ENCODE results near the gene SS18L1. TPM values are rescaled to one million over a fixed set of nuclear protein-coding genes. Genes with fewer than 3 reads are reported as not detected.

Gene SS18L1
- total and polyA plus RNA-seq, 11 donors: 6.5 to 12.4 (median 7.9) TPM

DNA sequence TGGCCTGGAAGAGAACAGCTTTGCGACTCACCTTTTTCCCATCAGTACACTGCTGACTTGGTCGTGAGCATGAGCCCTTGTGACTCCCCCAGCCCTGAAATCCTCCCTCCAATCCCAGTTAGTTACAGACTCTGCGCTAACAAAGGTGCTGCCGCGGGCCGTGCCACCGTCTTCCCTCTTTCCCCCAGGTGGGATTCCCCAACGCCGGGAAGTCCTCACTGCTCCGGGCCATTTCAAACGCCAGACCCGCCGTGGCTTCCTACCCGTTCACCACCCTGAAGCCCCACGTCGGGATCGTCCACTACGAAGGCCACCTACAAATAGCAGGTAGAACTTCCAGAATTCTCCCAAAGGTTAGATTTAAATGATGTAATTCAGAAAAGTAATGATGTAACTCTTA is 55.4 kb downstream of the SS18L1 start:
- intact Hi-C loops (cut with DNase I): loop anchor here in 2 of 10 donors (10.0 kb wide), 2 partner anchors 76 to 186 kb away; partner anchors contain the start of gene RPS21 (in 1 of the 2)
- Histone ChIP-seq H3K4me1 (no peaks in the 10 kb centered on the region), H3K4me3 (no peak overlapping the region), H3K27me3 (no peaks in the 10 kb centered on the region), H3K27ac (no peak overlapping the region), H3K36me3 (peaks cover 0 to 93% (median 81%) of the 10 kb centered on the region in 9 donors), H3K9me3 (no peaks in the 10 kb centered on the region)
- TF ChIP-seq POLR2A (IDR thresholded peaks at IDR 0.05): no peak
- TF ChIP-seq, protein P1, sequence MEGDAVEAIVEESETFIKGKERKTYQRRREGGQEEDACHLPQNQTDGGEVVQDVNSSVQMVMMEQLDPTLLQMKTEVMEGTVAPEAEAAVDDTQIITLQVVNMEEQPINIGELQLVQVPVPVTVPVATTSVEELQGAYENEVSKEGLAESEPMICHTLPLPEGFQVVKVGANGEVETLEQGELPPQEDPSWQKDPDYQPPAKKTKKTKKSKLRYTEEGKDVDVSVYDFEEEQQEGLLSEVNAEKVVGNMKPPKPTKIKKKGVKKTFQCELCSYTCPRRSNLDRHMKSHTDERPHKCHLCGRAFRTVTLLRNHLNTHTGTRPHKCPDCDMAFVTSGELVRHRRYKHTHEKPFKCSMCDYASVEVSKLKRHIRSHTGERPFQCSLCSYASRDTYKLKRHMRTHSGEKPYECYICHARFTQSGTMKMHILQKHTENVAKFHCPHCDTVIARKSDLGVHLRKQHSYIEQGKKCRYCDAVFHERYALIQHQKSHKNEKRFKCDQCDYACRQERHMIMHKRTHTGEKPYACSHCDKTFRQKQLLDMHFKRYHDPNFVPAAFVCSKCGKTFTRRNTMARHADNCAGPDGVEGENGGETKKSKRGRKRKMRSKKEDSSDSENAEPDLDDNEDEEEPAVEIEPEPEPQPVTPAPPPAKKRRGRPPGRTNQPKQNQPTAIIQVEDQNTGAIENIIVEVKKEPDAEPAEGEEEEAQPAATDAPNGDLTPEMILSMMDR (IDR thresholded peaks at IDR 0.05): no peak
- DNase-seq (peak in 2 of 5 donors; percentile 6 to 10), ATAC-seq (no peak)
- 96 to 98% (median 97%) methylated on average over 18 of the region's 18 CpGs for WGBS, 4 donors

DNA sequence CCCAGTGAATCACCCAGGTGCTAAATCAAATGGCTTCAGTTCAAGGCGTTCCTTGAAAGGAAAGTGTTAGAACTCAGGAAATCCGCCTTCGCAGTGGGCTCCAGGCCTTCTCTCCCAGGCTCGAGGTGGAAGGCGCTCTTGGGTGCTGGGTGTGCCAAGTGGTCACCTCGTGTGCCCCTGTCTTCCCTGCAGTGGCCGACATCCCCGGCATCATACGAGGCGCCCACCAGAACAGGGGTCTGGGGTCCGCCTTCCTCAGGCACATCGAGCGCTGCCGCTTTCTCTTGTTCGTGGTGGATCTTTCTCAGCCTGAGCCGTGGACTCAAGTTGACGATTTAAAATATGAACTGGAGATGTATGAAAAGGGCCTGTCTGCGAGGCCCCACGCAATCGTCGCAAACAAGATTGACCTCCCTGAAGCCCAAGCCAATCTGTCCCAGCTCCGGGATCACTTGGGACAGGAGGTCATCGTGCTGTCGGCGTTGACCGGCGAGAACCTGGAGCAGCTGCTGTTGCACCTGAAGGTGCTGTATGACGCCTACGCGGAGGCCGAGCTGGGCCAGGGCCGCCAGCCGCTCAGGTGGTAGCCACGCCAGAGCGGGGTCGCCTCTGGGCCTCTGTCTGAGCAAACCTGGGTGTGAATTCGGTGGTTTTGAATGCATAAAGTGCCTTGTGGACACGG is 57.1 kb downstream of the SS18L1 start:
- H3K36me3 ChIP-seq: peaks cover 0 to 78% (median 71%) of the 10 kb centered on the region in 9 donors
- H3K4me1 ChIP-seq: no peaks in the 10 kb centered on the region
- DNase-seq (peak in 2 of 5 donors; percentile 10 to 12), ATAC-seq (no peak)
- no peaks in the 10 kb centered on the region for H3K9me3 ChIP-seq
- 94 to 96% (median 95%) methylated on average over 38 of the region's 38 CpGs for WGBS, 4 donors
- H3K27me3 ChIP-seq: no peaks in the 10 kb centered on the region
- intact Hi-C loops (cut with DNase I): no loop called here
- TF ChIP-seq, protein P1 (IDR thresholded peaks at IDR 0.05): no peak
- TF ChIP-seq POLR2A (IDR thresholded peaks at IDR 0.05): no peak
- no peak overlapping the region for H3K4me3 ChIP-seq
- H3K27ac ChIP-seq: no peak overlapping the region

DNA sequence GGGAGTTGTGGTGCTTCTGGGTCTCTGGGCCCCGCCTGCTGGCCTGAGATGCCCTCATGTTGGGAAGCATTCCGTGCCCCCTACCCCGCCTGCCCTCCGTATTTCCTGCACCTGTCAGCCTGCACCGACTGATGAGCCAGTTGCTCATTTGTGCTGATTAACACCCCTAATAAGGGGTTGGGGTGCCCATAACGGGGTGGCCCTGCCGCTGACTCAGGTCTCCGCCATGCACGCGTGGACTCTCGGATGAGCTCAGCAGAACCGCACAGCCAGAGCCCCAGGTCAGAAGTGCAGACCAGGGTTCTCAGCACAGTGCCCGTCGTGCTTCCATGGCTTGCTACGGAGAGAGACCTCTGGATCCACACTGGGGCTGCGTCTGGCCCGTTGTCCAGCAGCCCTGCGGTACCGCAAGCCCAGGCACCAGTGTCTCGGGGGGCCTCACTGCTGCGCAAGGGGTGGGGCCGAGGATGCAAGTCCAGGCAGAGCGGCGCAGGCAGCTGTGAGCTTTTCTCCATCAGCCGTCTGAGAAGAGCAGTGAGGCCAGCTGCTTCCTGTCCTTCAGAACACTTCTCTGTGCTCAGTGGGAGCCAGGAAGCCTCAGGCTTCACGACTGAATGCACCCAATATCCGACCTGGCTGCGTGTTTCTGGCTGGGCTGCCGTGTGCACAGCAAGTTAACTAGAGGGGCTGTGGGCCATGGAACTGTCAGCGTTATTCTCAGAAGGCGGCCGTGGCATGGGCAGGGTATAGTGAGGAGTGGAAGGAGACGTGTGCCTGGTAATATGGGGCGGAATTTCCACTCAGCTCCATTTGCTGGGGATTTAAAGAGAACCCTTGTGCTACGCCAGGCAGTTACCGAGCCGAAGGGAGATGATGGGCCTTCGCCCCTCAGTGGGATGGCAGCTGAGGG is 57.9 kb downstream of the SS18L1 start:
- H3K9me3 ChIP-seq: no peaks in the 10 kb centered on the region
- peaks cover 0 to 71% (median 63%) of the 10 kb centered on the region in 9 donors for H3K36me3 ChIP-seq
- H3K27me3 ChIP-seq: no peaks in the 10 kb centered on the region
- ATAC-seq (peak in 1 of 4 donors; percentile 43), DNase-seq (peak in 2 of 5 donors; percentile 13 to 24)
- no peaks in the 10 kb centered on the region for H3K4me1 ChIP-seq
- TF ChIP-seq, protein P1 (IDR thresholded peaks at IDR 0.05): no peak
- TF ChIP-seq POLR2A (IDR thresholded peaks at IDR 0.05): no peak
- intact Hi-C loops (cut with DNase I): no loop called here
- H3K4me3 ChIP-seq: no peak overlapping the region
- no peak overlapping the region for H3K27ac ChIP-seq
- WGBS, 4 donors: 73 to 87% (median 82%) methylated on average over 24 to 38 of the region's 38 CpGs

DNA sequence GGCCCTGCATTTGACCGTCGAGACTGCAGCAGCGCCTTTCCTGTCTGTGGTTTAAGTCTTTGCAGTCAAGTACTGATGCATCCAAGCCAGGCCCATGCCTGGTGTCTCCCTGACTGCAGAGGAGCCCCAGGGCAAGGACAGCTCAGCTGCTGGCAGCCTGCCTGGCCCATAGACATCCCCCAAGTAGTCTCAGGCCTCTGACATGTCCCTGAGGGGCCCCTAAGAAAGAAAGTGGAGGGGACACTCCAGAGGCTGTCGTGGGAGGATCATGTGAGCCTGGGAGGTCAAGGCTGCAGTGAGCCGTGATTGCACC is 58.5 kb downstream of the SS18L1 start:
- H3K27me3 ChIP-seq: no peaks in the 10 kb centered on the region
- no peaks in the 10 kb centered on the region for H3K9me3 ChIP-seq
- DNase-seq (peak in 2 of 5 donors; percentile 12 to 13), ATAC-seq (no peak)
- H3K27ac ChIP-seq: no peak overlapping the region
- intact Hi-C loops (cut with DNase I): no loop called here
- no peak overlapping the region for H3K4me3 ChIP-seq
- TF ChIP-seq, protein P1 (IDR thresholded peaks at IDR 0.05): no peak
- no peak for TF ChIP-seq POLR2A (IDR thresholded peaks at IDR 0.05)
- peaks cover 0 to 65% (median 59%) of the 10 kb centered on the region in 9 donors for H3K36me3 ChIP-seq
- H3K4me1 ChIP-seq: no peaks in the 10 kb centered on the region
- 62 to 86% (median 81%) methylated on average over 2 to 5 of the region's 5 CpGs for WGBS, 4 donors
